Glutamatergic neuron (in vitro differentiated cells): Measurements from ENCODE around the gene KLK6. TPM values are rescaled to one million over a fixed set of nuclear protein-coding genes. Genes with fewer than 3 reads are reported as not detected.

Experiments
- DNase-seq: peaks from one replicate; pipeline ENCODE4 v3.0.0; 2022
- H3K27ac Mint-ChIP-seq: one replicate; pipeline ENCODE4 v1.8.0; 2020; ENCODE audit warnings: mild to moderate bottlenecking, mixed read lengths, inconsistent platforms; ENCODE audit not compliant: unreplicated experiment
- H3K27me3 Mint-ChIP-seq: one replicate; pipeline ENCODE4 v1.8.0; 2020; ENCODE audit warnings: mild to moderate bottlenecking, moderate library complexity, mixed read lengths, inconsistent platforms; ENCODE audit not compliant: unreplicated experiment
- H3K36me3 Mint-ChIP-seq: one replicate; pipeline ENCODE4 v1.8.0; 2020; ENCODE audit warnings: mild to moderate bottlenecking, mixed read lengths, inconsistent platforms; ENCODE audit not compliant: unreplicated experiment
- H3K4me1 Mint-ChIP-seq: one replicate; pipeline ENCODE4 v1.8.0; 2020; ENCODE audit warnings: mild to moderate bottlenecking, low read depth, mixed read lengths, inconsistent platforms; ENCODE audit not compliant: unreplicated experiment
- H3K4me3 Mint-ChIP-seq: one replicate; pipeline ENCODE4 v1.8.0; 2020; ENCODE audit warnings: mild to moderate bottlenecking, mixed read lengths, inconsistent platforms; ENCODE audit not compliant: unreplicated experiment
- H3K9me3 Mint-ChIP-seq: one replicate; pipeline ENCODE4 v1.8.0; 2020; ENCODE audit warnings: mild to moderate bottlenecking, moderate library complexity, mixed read lengths, inconsistent platforms; ENCODE audit not compliant: unreplicated experiment
- CTCF ChIP-seq: fragments of 200-600 bp; sonication (generic); IDR thresholded peaks from one replicate; pipeline ENCODE4 v1.5.0; 2021; ENCODE audit not compliant: partially characterized antibody, unreplicated experiment
- total RNA-seq: library from RNA; stranded (reverse); fragmentation: NEBNext Ultra II Directional; extraction: Animal tissue kit (Norgen Biotek cat#: 25700); gene quantifications from one replicate; pipeline ENCODE4 v1.2.1, GENCODE V29; 2021; ENCODE audit not compliant: unreplicated experiment

Gene KLK6
- total RNA-seq, 1 donor from 2014 or later = not detected

- DNase-seq = no peak
- no peak overlapping the region for H3K27ac Mint-ChIP-seq
- no peak for TF ChIP-seq CTCF
- no peaks in the 10 kb centered on the region for H3K9me3 Mint-ChIP-seq
- H3K27me3 Mint-ChIP-seq = peaks cover 6% of the 10 kb centered on the region
- H3K4me1 Mint-ChIP-seq = peaks cover 2% of the 10 kb centered on the region
- no peak overlapping the region for H3K4me3 Mint-ChIP-seq
- no peaks in the 10 kb centered on the region for H3K36me3 Mint-ChIP-seq
These were observed 527 bp downstream of the KLK6 start for GRCh38 chr19:50968716-50969412.

- no peak overlapping the region for H3K4me3 Mint-ChIP-seq
- DNase-seq = no peak
- no peak overlapping the region for H3K27ac Mint-ChIP-seq
- no peaks in the 10 kb centered on the region for H3K36me3 Mint-ChIP-seq
- no peak for TF ChIP-seq CTCF
- peaks cover 2% of the 10 kb centered on the region for H3K4me1 Mint-ChIP-seq
- H3K9me3 Mint-ChIP-seq = no peaks in the 10 kb centered on the region
- peaks cover 6% of the 10 kb centered on the region for H3K27me3 Mint-ChIP-seq
These were observed 1.3 kb downstream of the KLK6 start for GRCh38 chr19:50967929-50968715.

- H3K9me3 Mint-ChIP-seq = peaks cover 7% of the 10 kb centered on the region
- peaks cover 17% of the 10 kb centered on the region for H3K27me3 Mint-ChIP-seq
- peaks cover 6% of the 10 kb centered on the region for H3K36me3 Mint-ChIP-seq
- peaks cover 2% of the 10 kb centered on the region for H3K4me1 Mint-ChIP-seq
- no peak overlapping the region for H3K27ac Mint-ChIP-seq
- DNase-seq = no peak
- TF ChIP-seq CTCF = no peak
- no peak overlapping the region for H3K4me3 Mint-ChIP-seq
These were observed 5.1 kb downstream of the KLK6 start for GRCh38 chr19:50964266-50964665.

GRCh38 chr19:50963381-50963780, 6.0 kb downstream of the KLK6 start:
- Mint-ChIP-seq H3K27ac (no peak overlapping the region), H3K4me1 (peaks cover 2% of the 10 kb centered on the region), H3K36me3 (peaks cover 9% of the 10 kb centered on the region), H3K27me3 (peaks cover 21% of the 10 kb centered on the region), H3K4me3 (no peak overlapping the region), H3K9me3 (peaks cover 8% of the 10 kb centered on the region)
- no peak for DNase-seq
- no peak for TF ChIP-seq CTCF

GRCh38 chr19:50962245-50962644, 7.1 kb downstream of the KLK6 start:
- peaks cover 8% of the 10 kb centered on the region for H3K9me3 Mint-ChIP-seq
- no peak overlapping the region for H3K27ac Mint-ChIP-seq
- no peak overlapping the region for H3K4me3 Mint-ChIP-seq
- no peak for TF ChIP-seq CTCF
- peaks cover 21% of the 10 kb centered on the region for H3K27me3 Mint-ChIP-seq
- peaks cover 9% of the 10 kb centered on the region for H3K36me3 Mint-ChIP-seq
- no peak for DNase-seq
- peaks cover 2% of the 10 kb centered on the region for H3K4me1 Mint-ChIP-seq
